Keratinocyte (primary cell): ENCODE data around the gene DDIT3.

Experiments used
- EZH2 ChIP-seq: IDR thresholded peaks from one replicate; pipeline ENCODE4 v1.6.1; 2012; ENCODE audit warnings: inconsistent platforms, mild to moderate bottlenecking, low read length, moderate library complexity
- TF ChIP-seq, protein P1 (sequence below), 3 experiments: IDR thresholded peaks in 1 of 3; conservative IDR thresholded peaks in 1 of 3; optimal IDR thresholded peaks in 1 of 3; 2 replicates in 2 of 3; 3 replicates in 1 of 3; pipeline versions ENCODE3 to v1.5.1; 2011; ENCODE audit warnings: low read length in 3 of 3, mild to moderate bottlenecking in 3 of 3, moderate library complexity in 2 of 3, control low read depth in 1 of 3, inconsistent platforms in 1 of 3; ENCODE audit not compliant: insufficient read depth in 2 of 3; ENCODE audit errors: extremely low read depth in 1 of 3

- no peak for TF ChIP-seq EZH2
- TF ChIP-seq, protein P1, sequence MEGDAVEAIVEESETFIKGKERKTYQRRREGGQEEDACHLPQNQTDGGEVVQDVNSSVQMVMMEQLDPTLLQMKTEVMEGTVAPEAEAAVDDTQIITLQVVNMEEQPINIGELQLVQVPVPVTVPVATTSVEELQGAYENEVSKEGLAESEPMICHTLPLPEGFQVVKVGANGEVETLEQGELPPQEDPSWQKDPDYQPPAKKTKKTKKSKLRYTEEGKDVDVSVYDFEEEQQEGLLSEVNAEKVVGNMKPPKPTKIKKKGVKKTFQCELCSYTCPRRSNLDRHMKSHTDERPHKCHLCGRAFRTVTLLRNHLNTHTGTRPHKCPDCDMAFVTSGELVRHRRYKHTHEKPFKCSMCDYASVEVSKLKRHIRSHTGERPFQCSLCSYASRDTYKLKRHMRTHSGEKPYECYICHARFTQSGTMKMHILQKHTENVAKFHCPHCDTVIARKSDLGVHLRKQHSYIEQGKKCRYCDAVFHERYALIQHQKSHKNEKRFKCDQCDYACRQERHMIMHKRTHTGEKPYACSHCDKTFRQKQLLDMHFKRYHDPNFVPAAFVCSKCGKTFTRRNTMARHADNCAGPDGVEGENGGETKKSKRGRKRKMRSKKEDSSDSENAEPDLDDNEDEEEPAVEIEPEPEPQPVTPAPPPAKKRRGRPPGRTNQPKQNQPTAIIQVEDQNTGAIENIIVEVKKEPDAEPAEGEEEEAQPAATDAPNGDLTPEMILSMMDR (optimal IDR thresholded peaks at IDR 0.05 in 1 of 3, IDR thresholded peaks at IDR 0.05 in 1 of 3, conservative IDR thresholded peaks at IDR 0.05 in 1 of 3; ENCODE audit: extremely low read depth in 1 of 3, insufficient read depth in 2 of 3, low read length in 3 of 3), result no peak
These were observed 3.6 kb downstream of the DDIT3 start for GRCh38 chr12:57516617-57517153.
